HEK293T (cell line): ENCODE measurements around the gene YTHDF1.

Experiments
- CTCF ChIA-PET: fragments of 350-600 bp; formaldehyde crosslinking; extraction: SDS; loops from one replicate; lab custom pipeline; 2021; ENCODE audit warnings: antibody characterized with exemption, inconsistent platforms; lab: Yijun Ruan, JAX
- POLR2A ChIA-PET: fragments of 350-600 bp; formaldehyde crosslinking; extraction: SDS; loops from one replicate; lab custom pipeline; 2020; ENCODE audit warnings: antibody characterized with exemption, inconsistent platforms; lab: Yijun Ruan, JAX
- DNase-seq: peaks from one replicate; pipeline ENCODE4 v3.0.0; 2012; ENCODE audit warnings: mixed read lengths; ENCODE audit errors: extremely low spot score
- ARNT ChIP-seq: fragments of 450-650 bp; IDR thresholded peaks from 2 replicates; pipeline ENCODE4 v1.6.1; 2017; ENCODE audit warnings: mild to moderate bottlenecking
- BHLHE40 ChIP-seq: fragments of 450-650 bp; IDR thresholded peaks from 2 replicates; pipeline ENCODE4 v1.6.1; 2016; ENCODE audit warnings: mild to moderate bottlenecking, moderate library complexity, borderline replicate concordance
- CTBP1 ChIP-seq: fragments of 450-650 bp; IDR thresholded peaks from 2 replicates; pipeline ENCODE4 v1.6.1; 2016; ENCODE audit warnings: borderline replicate concordance
- ELF4 ChIP-seq: fragments of 450-650 bp; IDR thresholded peaks from 2 replicates; pipeline ENCODE4 v1.6.1; 2017; ENCODE audit warnings: antibody characterized with exemption
- FOXA1 ChIP-seq: fragments of 450-650 bp; IDR thresholded peaks from 2 replicates; pipeline ENCODE4 v1.6.1; 2016; ENCODE audit warnings: mild to moderate bottlenecking
- FOXK2 ChIP-seq: fragments of 450-650 bp; IDR thresholded peaks from 2 replicates; pipeline ENCODE4 v1.6.1; 2016; ENCODE audit warnings: mild to moderate bottlenecking
- FOXM1 ChIP-seq: fragments of 450-650 bp; IDR thresholded peaks from 2 replicates; pipeline ENCODE4 v1.6.1; 2017; ENCODE audit warnings: mild to moderate bottlenecking, borderline replicate concordance
- HDGF ChIP-seq: fragments of 450-650 bp; IDR thresholded peaks from 2 replicates; pipeline ENCODE4 v1.6.1; 2017; ENCODE audit warnings: antibody characterized with exemption, borderline replicate concordance
- L3MBTL2 ChIP-seq: fragments of 450-650 bp; conservative IDR thresholded peaks from 2 replicates; pipeline ENCODE4 v1.6.1; 2016; ENCODE audit warnings: mild to moderate bottlenecking
- LEF1 ChIP-seq: fragments of 450-650 bp; IDR thresholded peaks from 2 replicates; pipeline ENCODE4 v1.6.1; 2017; ENCODE audit warnings: mild to moderate bottlenecking, borderline replicate concordance
- NFRKB ChIP-seq: fragments of 450-650 bp; IDR thresholded peaks from 2 replicates; pipeline ENCODE4 v1.6.1; 2016; ENCODE audit warnings: mild to moderate bottlenecking, moderate library complexity
- SP1 ChIP-seq: fragments of 450-650 bp; IDR thresholded peaks from 2 replicates; pipeline ENCODE4 v1.6.1; 2017
- SUZ12 ChIP-seq: fragments of 450-650 bp; IDR thresholded peaks from 2 replicates; pipeline ENCODE4 v1.6.1; 2016; ENCODE audit warnings: mild to moderate bottlenecking
- TARDBP ChIP-seq: fragments of 450-650 bp; IDR thresholded peaks from 2 replicates; pipeline ENCODE4 v1.6.1; 2016
- ZNF384 ChIP-seq: fragments of 450-650 bp; IDR thresholded peaks from 2 replicates; pipeline ENCODE4 v1.6.1; 2016
- TF ChIP-seq, protein P1 (sequence below): fragments of 450-650 bp; IDR thresholded peaks from 2 replicates; pipeline ENCODE4 v1.6.1; 2016

YTHDF1 gene

DNA sequence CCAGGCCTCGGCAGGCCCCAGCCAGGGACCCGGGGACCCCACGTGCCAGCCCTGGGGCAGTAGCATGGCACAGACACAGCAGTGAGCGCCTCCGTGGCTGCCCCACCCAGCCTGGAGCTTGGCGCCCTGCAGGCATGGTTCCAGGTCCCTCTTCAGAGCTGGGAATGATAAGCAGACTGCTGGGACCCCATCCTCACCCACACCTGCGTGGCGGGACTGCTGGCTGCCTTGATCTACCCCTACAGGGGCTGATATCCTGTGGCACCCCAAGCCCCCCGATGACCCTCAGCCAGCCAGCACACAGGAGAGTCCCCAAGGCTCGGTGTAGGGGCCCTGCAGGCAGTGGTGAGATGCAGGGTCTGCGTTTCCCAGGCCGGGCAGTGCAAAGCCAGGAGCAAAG, 47.1 kb downstream of the YTHDF1 start:
- TF ChIP-seq ELF4: no peak
- no peak for TF ChIP-seq ARNT
- TF ChIP-seq FOXA1: no peak
- no peak for TF ChIP-seq CTBP1
- no peak for TF ChIP-seq TARDBP
- TF ChIP-seq, protein P1, sequence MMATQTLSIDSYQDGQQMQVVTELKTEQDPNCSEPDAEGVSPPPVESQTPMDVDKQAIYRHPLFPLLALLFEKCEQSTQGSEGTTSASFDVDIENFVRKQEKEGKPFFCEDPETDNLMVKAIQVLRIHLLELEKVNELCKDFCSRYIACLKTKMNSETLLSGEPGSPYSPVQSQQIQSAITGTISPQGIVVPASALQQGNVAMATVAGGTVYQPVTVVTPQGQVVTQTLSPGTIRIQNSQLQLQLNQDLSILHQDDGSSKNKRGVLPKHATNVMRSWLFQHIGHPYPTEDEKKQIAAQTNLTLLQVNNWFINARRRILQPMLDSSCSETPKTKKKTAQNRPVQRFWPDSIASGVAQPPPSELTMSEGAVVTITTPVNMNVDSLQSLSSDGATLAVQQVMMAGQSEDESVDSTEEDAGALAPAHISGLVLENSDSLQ: no peak
- TF ChIP-seq FOXM1: no peak
- no peak for TF ChIP-seq SUZ12
- TF ChIP-seq L3MBTL2: no peak
- no peak for TF ChIP-seq LEF1
- no peak for TF ChIP-seq FOXK2
- TF ChIP-seq HDGF: no peak
- TF ChIP-seq SP1: no peak
- ChIA-PET POLR2A (no interaction called here), CTCF (no interaction called here)
- no peak for DNase-seq

DNA sequence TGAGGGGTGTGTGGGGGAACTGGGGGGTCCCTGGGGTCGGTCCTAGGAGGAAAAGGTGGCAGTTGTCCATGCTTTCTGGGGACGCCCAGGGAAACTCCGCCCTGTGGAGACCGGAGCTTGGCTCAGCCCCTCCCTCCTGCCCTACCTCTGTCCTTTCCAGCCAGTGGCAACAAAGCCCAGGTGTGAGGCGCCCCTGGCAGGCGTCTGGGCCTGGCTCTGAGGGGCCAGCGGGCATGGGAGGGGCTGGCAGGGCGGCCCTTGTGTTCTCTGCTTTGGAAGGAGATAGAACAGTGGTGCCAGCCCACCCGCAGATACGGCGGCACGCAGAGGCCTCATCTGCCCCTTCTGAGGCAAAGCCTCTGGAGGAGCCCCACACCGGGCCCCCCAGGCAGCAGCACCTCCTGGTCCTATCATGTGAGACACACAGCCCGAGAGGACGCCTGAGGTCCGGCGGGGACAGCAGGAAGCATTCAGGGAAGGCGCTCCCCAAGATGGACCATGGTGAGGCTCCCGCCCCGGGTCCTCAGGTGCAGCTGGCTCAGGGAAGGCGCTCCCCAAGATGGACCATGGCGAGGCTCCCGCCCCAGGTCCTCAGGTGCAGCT, 47.9 kb downstream of the YTHDF1 start:
- ChIA-PET CTCF (no interaction called here), POLR2A (no interaction called here)
- TF ChIP-seq ZNF384: no peak
- no peak for TF ChIP-seq TARDBP
- TF ChIP-seq CTBP1: no peak
- TF ChIP-seq FOXK2: no peak
- TF ChIP-seq FOXM1: no peak
- no peak for TF ChIP-seq ELF4
- TF ChIP-seq L3MBTL2: no peak
- no peak for TF ChIP-seq SUZ12
- TF ChIP-seq BHLHE40: no peak
- no peak for TF ChIP-seq LEF1
- TF ChIP-seq NFRKB: no peak
- no peak for TF ChIP-seq FOXA1
- TF ChIP-seq SP1: no peak
- TF ChIP-seq ARNT: no peak
- TF ChIP-seq, protein P1: no peak
- no peak for TF ChIP-seq HDGF
- no peak for DNase-seq

DNA sequence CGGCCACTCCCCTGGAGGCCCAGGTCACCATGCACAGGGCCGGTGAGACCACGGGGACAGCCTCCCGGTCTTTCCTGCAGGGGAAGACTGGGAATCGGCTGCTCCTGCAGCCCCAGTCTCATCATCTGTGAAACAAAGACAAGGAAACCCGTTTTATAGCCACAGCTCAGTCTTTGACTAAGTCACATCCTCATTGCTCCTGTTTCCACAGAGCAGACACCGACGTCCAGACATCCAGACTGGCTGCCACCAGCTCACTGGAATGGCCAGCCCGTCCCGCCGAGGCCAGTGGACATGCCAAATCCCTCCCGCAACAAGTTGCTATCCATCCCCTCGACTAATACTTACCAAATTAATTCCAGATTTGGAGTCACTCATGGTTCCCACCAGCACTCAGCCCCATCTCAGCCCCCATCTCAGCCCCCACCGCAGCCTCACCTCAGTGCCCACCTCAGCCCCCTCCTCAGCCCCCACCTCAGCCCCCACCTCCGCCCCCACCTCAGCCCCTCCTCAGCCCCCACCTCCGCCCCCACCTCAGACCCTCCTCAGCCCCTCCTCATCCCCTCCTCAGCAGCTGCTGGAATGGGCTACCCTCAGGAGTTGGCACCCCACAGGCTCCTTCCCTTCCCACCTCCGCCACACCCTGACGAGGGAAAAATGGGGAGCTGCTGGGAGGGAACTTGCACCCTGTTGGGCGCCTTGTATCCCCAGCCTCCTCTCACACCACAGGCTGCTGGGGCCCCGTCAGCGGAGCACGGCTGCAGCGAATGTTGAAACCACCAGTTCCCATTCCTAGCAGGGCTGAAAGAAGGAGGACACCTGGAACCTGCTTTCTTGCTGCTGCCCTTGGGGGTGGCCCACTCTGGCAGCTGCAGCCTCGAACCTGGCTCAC, 48.7 kb downstream of the YTHDF1 start:
- CTCF ChIA-PET: no interaction called here
- POLR2A ChIA-PET: no interaction called here
- no peak for TF ChIP-seq FOXM1
- TF ChIP-seq SP1: no peak
- TF ChIP-seq ELF4: no peak
- TF ChIP-seq FOXK2: no peak
- TF ChIP-seq BHLHE40: no peak
- TF ChIP-seq NFRKB: no peak
- TF ChIP-seq FOXA1: no peak
- TF ChIP-seq, protein P1: no peak
- no peak for TF ChIP-seq ZNF384
- TF ChIP-seq LEF1: no peak
- DNase-seq: no peak

DNA sequence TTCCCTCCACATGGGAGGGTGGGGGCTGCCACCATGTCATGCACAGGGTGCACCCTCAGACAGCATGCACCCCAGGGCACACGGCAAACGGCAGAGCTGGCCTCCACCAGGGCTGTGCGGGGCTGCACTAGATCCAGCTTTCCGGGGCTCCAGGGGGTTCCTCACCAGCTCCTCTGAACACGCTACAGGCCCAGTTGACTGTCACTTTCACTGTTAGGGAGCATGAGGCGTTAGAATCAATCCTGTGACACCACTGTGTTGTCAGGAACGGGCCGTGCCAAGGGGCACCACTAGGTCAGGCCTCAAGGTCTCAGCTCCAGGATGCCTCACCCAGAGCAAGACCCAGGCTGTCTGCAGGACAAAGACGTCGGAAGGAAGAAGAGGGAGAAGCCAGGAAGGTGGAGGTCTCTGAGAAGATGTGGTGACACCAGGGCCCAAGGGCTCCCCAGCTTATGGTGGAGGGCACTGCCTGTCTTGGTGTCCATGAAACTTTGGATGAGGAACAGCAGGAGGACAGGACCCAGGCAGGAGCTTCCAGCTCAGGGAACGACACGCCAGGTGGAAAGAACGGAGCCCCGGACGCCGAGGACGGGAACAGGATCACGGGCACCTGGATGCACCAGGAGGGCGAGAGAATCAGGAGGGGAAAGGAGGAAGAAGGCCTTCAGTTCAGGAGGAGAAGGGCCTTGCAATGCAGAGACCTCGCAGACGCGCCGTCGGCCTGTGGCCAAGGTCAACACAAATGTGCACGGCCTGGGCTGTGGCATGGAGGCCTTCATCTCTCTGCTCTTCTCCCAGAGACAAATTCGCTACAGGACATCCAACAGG, 49.5 kb downstream of the YTHDF1 start:
- CTCF ChIA-PET: no interaction called here

More for the DNA sequence above, 49.5 kb downstream of the YTHDF1 start:
- POLR2A ChIA-PET: no interaction called here
- DNase-seq: no peak
- TF ChIP-seq ZNF384: no peak
- no peak for TF ChIP-seq ARNT
- TF ChIP-seq LEF1: no peak
- TF ChIP-seq TARDBP: no peak
- TF ChIP-seq ELF4: no peak
- TF ChIP-seq BHLHE40: no peak
- TF ChIP-seq L3MBTL2: no peak
- TF ChIP-seq FOXA1: no peak
- no peak for TF ChIP-seq SUZ12
- TF ChIP-seq CTBP1: no peak
- no peak for TF ChIP-seq FOXM1
- no peak for TF ChIP-seq SP1
- TF ChIP-seq, protein P1: no peak
- no peak for TF ChIP-seq NFRKB
- no peak for TF ChIP-seq HDGF
- TF ChIP-seq FOXK2: no peak
